Bronchus fibroblast of lung (primary cell): ENCODE data around the gene SPANXB1. TPM values are rescaled to one million over a fixed set of nuclear protein-coding genes. Genes with fewer than 3 reads are reported as not detected.

Source experiments
- total RNA-seq: library from RNA; depleted of rRNA; stranded (reverse); fragments of >200 nt; gene quantifications from 2 replicates; pipeline ENCODE4 v1.2.3, GENCODE V29; 2015

Gene SPANXB1, protein sequence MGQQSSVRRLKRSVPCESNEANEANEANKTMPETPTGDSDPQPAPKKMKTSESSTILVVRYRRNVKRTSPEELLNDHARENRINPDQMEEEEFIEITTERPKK
- not detected in 2 replicates for total RNA-seq

DNA sequence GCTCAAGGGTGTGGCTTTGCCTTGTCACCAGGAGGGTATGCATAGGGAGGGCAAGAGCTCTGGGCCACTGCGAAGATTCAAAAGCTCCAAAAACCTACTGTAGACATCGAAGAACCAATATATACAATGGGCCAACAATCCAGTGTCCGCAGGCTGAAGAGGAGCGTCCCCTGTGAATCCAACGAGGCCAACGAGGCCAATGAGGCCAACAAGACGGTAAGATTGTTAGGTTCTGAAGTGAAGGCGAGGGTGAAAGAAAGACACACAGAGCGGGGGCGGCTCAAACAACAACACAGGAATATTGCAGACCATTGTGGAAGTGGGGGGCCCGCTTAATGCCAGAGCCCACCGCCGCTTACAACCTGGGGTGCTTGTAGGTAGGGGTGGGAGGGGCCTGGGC, at the start of gene SPANXB1:
TSS of gene SPANXB1 (plus strand) at position 27 of the 400 bp plus-strand sequence. CDS start at position 127, 100 bp downstream.

Other genes starting within 250 kb of the SPANXB1 start
- gene LDOC1, start 174.5 kb downstream of the SPANXB1 start, total RNA-seq = 17.0 and 18.3 TPM in 2 replicates
- not detected in 2 replicates for gene SPANXC, start 239.9 kb downstream of the SPANXB1 start, total RNA-seq